Pancreas (tissue), 10 donors: ENCODE data around the gene ABLIM2. TPM values are rescaled to one million over a fixed set of nuclear protein-coding genes. Genes with fewer than 3 reads are reported as not detected.

Experiments used
- ATAC-seq, 4 donors: fragments of 200-7000 bp; cut with Tn5 transposase; one replicate each; pipeline versions ENCODE4 v1.8.0 to v1.9.1; 2020; ENCODE audit warnings: mild to moderate bottlenecking in 4 of 4, moderate library complexity in 4 of 4
- DNase-seq, 6 donors: peaks; one replicate each; pipeline ENCODE4 v3.0.0-alpha.2; 2020
- FAIRE-seq: peaks from 2 replicates; lab custom pipeline; 2012; peaks lifted over from hg19 to GRCh38; lab: Jason Lieb, UNC
- H3K27ac ChIP-seq, 4 donors: fragments of 200-600 bp; sonication (generic); 1 replicate in 3 of 4; 2 replicates in 1 of 4; pipeline versions ENCODE4 v1.5.0 to v1.8.0; 2020
- H3K27me3 ChIP-seq, 4 donors: fragments of 200-600 bp; one replicate each; pipeline ENCODE4 v1.8.0; 2021
- H3K36me3 ChIP-seq, 3 donors: fragments of 200-600 bp; sonication (generic) in 1 of 3; one replicate each; pipeline versions ENCODE4 v1.5.0 to v1.8.0; 2020 to 2021
- H3K4me1 ChIP-seq, 3 donors: fragments of 200-600 bp; one replicate each; pipeline ENCODE4 v1.8.0; 2021
- H3K4me3 ChIP-seq, 4 donors: fragments of 200-600 bp; sonication (generic) in 2 of 4; one replicate each; pipeline versions ENCODE4 v1.5.0 to v1.8.0; 2020 to 2021
- H3K9me3 ChIP-seq, 4 donors: fragments of 200-600 bp; one replicate each; pipeline ENCODE4 v1.8.0; 2021
- CTCF ChIP-seq, 4 donors: fragments of 200-600 bp; sonication (generic) in 3 of 4; IDR thresholded peaks; one replicate each; pipeline versions ENCODE4 v1.5.0 to v1.8.0; 2021; ENCODE audit warnings: antibody characterized with exemption in 4 of 4
- WGBS, 2 donors: extraction: QIAGEN DNeasy Blood & Tissue Kit; methylation state at CpG; one replicate each; pipeline ENCODE4 v1.1.7; 2013; 5-methylcytosine and 5-hydroxymethylcytosine counted together
- intact Hi-C, 3 donors: fragments of 100-400 bp; cut with DNase I; formaldehyde crosslinking; loops; one replicate each; pipeline versions ENCODE4 v1.11.1 to v1.14.2; 2022
- polyA plus RNA-seq, 2 donors: library from polyadenylated mRNA; stranded (reverse); fragments of 200-250 nt; gene quantifications; one replicate each; pipeline ENCODE4 v1.2.3, GENCODE V29; 2013
- total RNA-seq, 6 donors: library from RNA; stranded (reverse); fragmentation: NEBNext Ultra II Directional in 4 of 6; extraction: Animal tissue kit (Norgen Biotek cat#: 25700) in 4 of 6; gene quantifications; one replicate each; pipeline versions ENCODE4 v1.2.1 to v1.2.4, GENCODE V29; 2021 to 2023
- donor health status: healthy with polysubstance abuse.
- donor health status: DM: no; HTN: no; CAD: no; lungs with moderate emphysema.
- donor health status: DM: no; HTN: no; CAD: no.
- donor health status: control.
- donor health status: control.
- donor health status: Bipolar disorder and iron deficiency.
- donor health status: DM: yes; HTN: yes; CAD: no.
- donor health status: DM: no; HTN: no; CAD: no.
- donor health status: DM: no; HTN: no; CAD: no.
- donor health status: DM: yes; HTN: yes; CAD: no.

Gene ABLIM2
- total and polyA plus RNA-seq, 8 donors, result 4.3 to 13.1 (median 6.6) TPM

- DNase-seq, result peak in 4 of 6 donors; percentile 34 to 72 (median 48)
- ATAC-seq, result no peak
- 35 to 42% methylated on average over 15 of the region's 15 CpGs for WGBS, 2 donors
- TF ChIP-seq CTCF (IDR thresholded peaks at IDR 0.05), result no peak
- intact Hi-C loops, result no loop called here
- no peak for FAIRE-seq
- Histone ChIP-seq H3K4me3 (peak overlapping the region in 3 of 4 donors; percentile 75 to 94 (median 89)), H3K9me3 (no peaks in the 10 kb centered on the region), H3K27ac (no peak overlapping the region), H3K36me3 (no peaks in the 10 kb centered on the region), H3K27me3 (no peaks in the 10 kb centered on the region), H3K4me1 (peaks cover 0 to 17% (median 10%) of the 10 kb centered on the region in 3 donors)
Observed at GRCh38 chr4:8157496-8157895, 1.1 kb downstream of the ABLIM2 start.

GRCh38 chr4:8156617-8157016, 2.0 kb downstream of the ABLIM2 start:
- FAIRE-seq, result no peak

GRCh38 chr4:8155660-8156421, 2.8 kb downstream of the ABLIM2 start:
- no peak overlapping the region for H3K4me3 ChIP-seq
- TF ChIP-seq CTCF (IDR thresholded peaks at IDR 0.05), result no peak
- H3K36me3 ChIP-seq, result no peaks in the 10 kb centered on the region
- H3K9me3 ChIP-seq, result no peaks in the 10 kb centered on the region
- ATAC-seq, result no peak
- H3K4me1 ChIP-seq, result peaks cover 0 to 17% (median 10%) of the 10 kb centered on the region in 3 donors
- DNase-seq, result peak in 1 of 6 donors; percentile 7
- H3K27ac ChIP-seq, result no peak overlapping the region
- H3K27me3 ChIP-seq, result no peaks in the 10 kb centered on the region
- FAIRE-seq, result no peak
- intact Hi-C loops, result no loop called here
- WGBS, 2 donors, result 92 to 96% methylated on average over 14 of the region's 14 CpGs

More at GRCh38 chr4:8156617-8157016, 2.0 kb downstream of the ABLIM2 start:
- no peak for ATAC-seq
- H3K9me3 ChIP-seq, result no peaks in the 10 kb centered on the region
- peaks cover 0 to 17% (median 10%) of the 10 kb centered on the region in 3 donors for H3K4me1 ChIP-seq
- WGBS, 2 donors, result 77 to 78% methylated on average over 8 of the region's 8 CpGs
- DNase-seq, result peak in 1 of 6 donors; percentile 45
- H3K36me3 ChIP-seq, result no peaks in the 10 kb centered on the region
- no peak for TF ChIP-seq CTCF (IDR thresholded peaks at IDR 0.05)
- intact Hi-C loops, result no loop called here
- no peaks in the 10 kb centered on the region for H3K27me3 ChIP-seq
- no peak overlapping the region for H3K27ac ChIP-seq
- H3K4me3 ChIP-seq, result no peak overlapping the region

GRCh38 chr4:8155048-8155447, 3.6 kb downstream of the ABLIM2 start:
- intact Hi-C loops, result no loop called here
- Histone ChIP-seq H3K4me3 (no peak overlapping the region), H3K27ac (no peak overlapping the region), H3K36me3 (no peaks in the 10 kb centered on the region), H3K4me1 (peaks cover 0 to 13% (median 8%) of the 10 kb centered on the region in 3 donors), H3K27me3 (no peaks in the 10 kb centered on the region), H3K9me3 (no peaks in the 10 kb centered on the region)
- ATAC-seq (no peak), FAIRE-seq (no peak), DNase-seq (no peak)
- TF ChIP-seq CTCF (IDR thresholded peaks at IDR 0.05), result no peak
- WGBS, 2 donors, result 81 to 85% methylated on average over 6 of the region's 6 CpGs

- DNase-seq (peak in 1 of 6 donors; percentile 5), ATAC-seq (no peak), FAIRE-seq (no peak)
- Histone ChIP-seq H3K27ac (no peak overlapping the region), H3K4me3 (no peak overlapping the region), H3K4me1 (peaks cover 0 to 6% (median 3%) of the 10 kb centered on the region in 3 donors), H3K36me3 (no peaks in the 10 kb centered on the region), H3K9me3 (no peaks in the 10 kb centered on the region), H3K27me3 (no peaks in the 10 kb centered on the region)
- no peak for TF ChIP-seq CTCF (IDR thresholded peaks at IDR 0.05)
- intact Hi-C loops, result no loop called here
- WGBS, 2 donors, result 84 to 89% methylated on average over 10 of the region's 10 CpGs
Observed at GRCh38 chr4:8153441-8153840, 5.2 kb downstream of the ABLIM2 start.
